HTR-8/SVneo (cell line): Measurements from ENCODE around the gene ANKRD55.
"Not testable (repeated sequence)": the region's sequence is repeated elsewhere in the genome, so short reads cannot be mapped to it uniquely, and the experiment has no call there.

Experiments used
- DNase-seq: peaks from one replicate; pipeline ENCODE4 v3.0.0; 2011; ENCODE audit warnings: low spot score, mixed read lengths; ENCODE audit not compliant: insufficient read length
- FAIRE-seq: peaks from 2 replicates; lab custom pipeline; 2011; peaks lifted over from hg19 to GRCh38; lab: Jason Lieb, UNC

ANKRD55 gene

DNA sequence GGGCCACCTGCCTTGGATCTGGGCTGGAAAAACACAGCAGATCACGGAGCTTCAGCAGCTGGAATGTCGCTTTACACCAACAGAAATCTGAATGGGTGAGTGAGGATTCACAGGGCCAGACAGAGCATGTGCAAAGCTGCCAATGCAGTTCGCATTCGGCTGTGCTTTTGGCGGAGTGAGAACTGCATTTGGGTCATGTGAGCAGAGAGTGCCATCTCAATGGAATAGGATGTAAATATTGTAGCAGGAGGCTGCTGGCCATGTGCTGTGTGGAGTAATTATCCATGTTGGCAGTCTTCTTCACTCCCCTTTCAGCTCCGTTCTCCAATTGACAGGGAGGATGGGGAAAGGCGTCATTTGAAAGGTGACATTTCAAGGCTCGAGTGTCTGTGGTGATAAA lies at the start of gene ANKRD55:
Gene ANKRD55 (minus strand): TSS at position 101 of the 400 bp plus-strand sequence. CDS start 417 bp downstream, outside the sequence.
- no peak for FAIRE-seq
- no peak for DNase-seq

DNA sequence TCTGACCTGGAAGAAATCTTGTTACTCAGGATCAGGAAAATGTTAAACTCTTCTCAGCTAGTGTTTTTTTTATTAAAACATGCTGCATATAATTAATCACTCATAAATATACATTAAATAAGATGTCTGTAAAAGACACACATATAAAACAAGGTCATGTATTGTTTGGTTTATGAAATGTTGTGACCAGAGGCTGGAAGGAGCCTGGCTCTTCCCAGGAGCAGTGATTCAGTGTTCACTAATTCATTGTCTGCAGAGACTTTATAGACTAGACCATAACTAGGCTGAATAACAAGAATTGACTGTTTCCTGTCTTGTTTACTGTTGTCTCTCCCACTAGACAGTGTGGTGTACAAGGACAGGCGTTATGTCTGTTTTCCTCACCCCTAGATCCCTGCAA lies 49.1 kb upstream of the ANKRD55 start:
- peak; percentile 36 for FAIRE-seq
- no peak for DNase-seq

DNA sequence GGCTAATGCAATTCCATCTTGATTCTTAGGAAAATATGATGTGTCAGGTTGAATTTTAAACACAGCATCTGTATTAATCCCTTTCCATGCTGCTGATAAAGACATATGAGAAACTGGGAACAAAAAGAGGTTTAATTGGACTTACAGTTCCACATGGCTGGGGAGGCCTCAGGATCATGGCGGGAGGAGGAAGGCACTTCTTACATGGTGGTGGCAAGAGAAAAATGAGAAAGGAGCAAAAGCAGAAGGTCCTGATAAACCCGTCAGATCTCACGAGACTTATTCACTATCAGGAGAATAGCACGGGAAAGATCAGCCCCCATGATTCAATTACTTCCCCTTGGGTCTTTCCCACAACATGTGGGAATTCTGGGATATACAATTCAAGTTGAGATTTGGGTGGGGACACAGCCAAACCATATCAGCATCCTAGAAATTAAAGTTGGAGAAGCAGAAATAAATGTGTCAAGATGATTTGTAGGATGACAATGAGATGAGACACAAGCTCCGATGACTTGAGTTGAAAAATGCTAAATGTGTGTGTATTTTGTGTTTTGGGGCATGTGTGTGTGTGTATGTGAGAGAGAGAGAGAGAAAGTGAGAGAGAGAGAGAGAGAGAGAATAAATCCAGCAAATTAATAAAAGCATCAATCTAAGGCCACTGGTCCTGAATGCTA lies 48.5 kb upstream of the ANKRD55 start:
- FAIRE-seq (no peak), DNase-seq (no peak)

GRCh38 chr5:56279979-56280378 lies 46.8 kb upstream of the ANKRD55 start:
- FAIRE-seq (peak; percentile 88), DNase-seq (peak; percentile 65)

DNA sequence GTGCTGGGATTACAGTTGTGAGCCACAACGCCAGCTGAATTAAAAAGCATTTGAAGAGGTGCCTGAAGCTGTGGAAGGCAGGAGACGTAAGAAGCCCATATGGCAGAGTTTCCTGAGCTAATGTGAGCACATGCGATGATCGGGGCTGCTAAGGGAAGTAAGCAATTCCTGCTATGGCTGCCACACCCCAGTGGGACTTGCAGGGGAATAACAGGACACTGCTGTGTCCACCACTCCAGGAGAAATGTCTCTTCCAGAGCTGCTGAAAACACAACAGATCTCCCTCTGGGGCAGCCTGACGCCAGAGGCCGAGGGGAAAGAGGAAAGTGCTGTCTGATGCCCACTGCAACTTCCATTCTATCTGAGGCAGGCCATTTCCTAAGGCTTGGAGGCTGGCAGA lies 46.2 kb upstream of the ANKRD55 start:
- DNase-seq = no peak
- FAIRE-seq = no peak

- FAIRE-seq (peak; percentile 33), DNase-seq (peak; percentile 71)
Measured at GRCh38 chr5:56278335-56278753, 45.2 kb upstream of the ANKRD55 start.

DNA sequence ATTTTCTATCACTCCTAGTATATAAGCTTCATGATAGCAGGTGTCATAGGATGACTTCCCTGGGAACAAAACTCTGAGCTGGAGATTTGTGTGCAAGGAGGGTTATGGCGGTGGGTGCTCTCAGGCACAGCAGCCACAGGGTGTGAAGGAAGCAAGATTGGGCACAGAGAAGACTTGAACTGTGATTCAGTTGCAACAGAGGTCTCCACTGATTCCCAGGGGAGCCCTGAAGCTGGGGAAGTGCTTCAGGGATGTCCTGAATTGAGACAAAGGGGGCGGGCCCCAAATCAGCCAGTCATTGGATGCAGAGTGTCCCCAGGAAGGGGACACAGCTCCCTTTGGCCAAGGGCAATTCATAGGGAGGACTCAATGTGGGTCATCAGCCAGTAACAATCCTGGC lies 44.4 kb upstream of the ANKRD55 start:
- FAIRE-seq (no peak), DNase-seq (no peak)

DNA sequence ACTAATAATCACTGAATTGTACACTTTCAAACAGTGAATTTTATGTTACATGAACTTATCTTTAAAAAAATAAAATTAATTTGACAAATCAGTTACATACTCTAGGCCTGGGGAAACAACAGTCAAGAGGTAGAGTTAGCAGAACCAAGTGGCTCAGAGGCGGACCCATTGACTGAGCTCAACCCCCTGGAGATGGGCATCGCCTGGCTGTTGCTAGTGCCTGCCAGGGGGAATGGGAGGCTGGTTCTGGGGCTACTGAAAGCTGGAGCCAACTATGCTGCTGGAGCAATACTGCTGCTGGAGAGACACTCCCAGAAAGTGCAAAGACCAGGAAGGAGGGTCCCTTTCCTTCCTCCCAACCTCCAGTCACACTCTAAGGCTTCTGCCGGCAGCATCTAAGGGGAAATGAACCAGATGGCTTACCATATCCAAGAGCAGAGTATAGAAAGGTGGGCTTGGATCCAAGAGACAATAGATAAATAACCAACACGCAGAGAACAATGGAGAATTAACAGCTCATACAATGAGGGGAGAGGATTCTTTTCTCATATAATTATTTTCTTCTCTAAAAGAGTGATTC lies 40.3 kb upstream of the ANKRD55 start:
- DNase-seq (no peak), FAIRE-seq (no peak)

DNA sequence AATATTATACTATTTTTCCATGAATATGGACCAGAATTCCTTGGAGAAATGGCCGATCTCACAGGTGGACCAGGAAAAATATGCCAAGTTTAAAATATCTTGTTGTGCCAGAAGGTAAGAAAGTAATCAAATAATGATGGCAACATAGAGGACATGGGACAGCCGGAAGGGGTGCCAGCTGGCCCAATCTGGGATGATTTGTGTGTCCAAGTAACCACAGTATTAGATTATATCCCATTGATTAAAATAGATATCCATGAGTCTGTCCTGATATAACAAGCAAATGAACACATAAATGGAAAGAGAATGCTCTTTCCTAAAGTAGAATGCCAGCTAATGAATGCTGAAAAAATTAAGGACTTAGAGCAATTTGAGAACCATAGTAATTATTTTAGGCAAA lies 39.6 kb upstream of the ANKRD55 start:
- FAIRE-seq (no peak), DNase-seq (no peak)

DNA sequence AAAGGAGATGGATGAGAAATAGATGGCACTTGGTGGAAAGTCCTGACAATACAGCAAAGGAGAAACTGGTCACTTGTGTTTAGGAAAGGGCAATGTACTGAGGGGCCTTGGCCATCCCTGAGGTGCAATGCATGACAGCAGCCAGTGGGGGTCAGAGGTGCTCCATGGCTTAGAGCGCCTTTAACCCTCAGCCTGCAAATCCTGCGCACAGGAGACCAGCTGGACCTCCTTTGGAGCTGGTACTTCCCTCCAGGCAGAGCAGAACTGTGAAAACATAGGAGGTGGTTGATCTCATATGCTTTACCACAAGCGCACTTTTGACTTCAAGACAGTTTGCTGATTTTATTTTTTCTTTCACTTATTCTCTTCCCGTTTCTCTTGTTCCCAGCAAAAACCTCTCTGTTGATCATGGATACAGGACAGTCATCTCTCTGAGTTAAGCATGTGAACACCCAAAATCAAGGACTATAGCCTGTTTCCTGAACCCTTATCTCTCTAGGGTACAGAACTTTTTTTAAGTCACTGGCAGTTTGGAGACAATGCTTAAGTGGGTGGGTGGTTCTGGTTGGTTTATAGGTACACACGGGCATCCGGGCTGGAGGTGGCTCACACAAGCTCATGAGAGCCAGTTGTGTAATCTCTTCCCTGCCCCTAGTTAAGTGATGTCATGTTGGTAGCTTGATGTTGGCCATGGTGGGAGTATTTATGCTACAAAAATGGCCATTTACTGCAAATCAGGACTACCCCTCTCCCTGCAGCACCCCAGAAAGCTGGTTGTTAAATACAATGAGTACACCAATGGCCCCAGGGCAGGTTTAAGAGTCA lies 37.6 kb upstream of the ANKRD55 start:
- DNase-seq = peak; percentile 73
- peak; percentile 72 for FAIRE-seq

DNA sequence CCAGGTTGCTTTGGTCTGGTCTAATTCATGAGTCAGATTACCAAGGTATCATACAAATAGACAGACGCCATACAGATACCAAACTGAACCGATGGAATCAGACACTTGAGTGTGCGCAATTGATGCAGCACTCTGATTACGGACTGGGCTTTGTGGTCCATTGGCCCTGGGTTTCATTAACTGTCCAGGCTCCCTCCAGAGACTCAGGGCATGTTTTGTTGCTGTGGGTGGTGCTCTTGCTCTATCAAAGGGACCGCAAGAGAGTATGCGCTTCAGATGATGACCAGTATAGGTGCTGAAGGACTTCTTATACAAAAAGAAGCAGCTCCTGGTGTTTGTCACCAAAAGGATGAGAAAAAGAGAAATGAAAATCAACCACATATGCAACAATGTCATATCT lies 36.9 kb upstream of the ANKRD55 start:
- no peak for DNase-seq

DNA sequence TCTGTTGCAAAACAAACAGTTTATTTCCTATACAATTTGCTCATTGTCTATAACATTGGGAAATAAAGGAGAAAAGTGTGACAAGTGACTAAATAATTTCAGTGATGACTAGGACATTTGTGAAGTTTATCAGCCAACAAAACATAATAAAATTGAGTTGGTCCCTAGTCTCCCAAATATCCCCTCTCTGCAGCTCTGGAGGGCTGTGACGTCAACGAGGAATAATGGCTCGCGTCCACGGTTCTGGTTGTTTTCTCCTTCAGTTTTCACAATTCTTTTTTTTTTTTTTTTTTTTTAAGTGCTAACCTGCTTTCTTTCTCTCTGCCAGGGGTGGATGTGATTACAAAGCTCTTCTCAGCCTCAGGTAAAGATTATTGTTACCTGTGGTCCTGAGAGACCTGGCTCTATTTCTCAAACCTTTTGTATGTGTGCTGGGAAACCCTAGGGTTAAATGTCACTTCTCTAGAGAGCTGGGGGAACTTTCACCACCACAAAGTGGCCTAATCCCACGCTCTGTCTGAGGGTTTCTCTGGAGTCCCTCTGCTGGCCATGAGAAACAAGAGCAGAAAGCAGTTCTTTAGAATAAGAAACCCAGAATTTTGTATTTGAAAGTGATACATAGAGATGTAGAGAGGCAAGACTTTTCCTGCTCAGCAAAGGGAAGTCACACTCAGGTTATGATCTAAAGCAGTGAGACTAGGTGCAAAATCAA lies 36.2 kb upstream of the ANKRD55 start:
- DNase-seq = peak; percentile 46
- no peak for FAIRE-seq

More for the DNA sequence above, 36.9 kb upstream of the ANKRD55 start:
- FAIRE-seq = no peak

DNA sequence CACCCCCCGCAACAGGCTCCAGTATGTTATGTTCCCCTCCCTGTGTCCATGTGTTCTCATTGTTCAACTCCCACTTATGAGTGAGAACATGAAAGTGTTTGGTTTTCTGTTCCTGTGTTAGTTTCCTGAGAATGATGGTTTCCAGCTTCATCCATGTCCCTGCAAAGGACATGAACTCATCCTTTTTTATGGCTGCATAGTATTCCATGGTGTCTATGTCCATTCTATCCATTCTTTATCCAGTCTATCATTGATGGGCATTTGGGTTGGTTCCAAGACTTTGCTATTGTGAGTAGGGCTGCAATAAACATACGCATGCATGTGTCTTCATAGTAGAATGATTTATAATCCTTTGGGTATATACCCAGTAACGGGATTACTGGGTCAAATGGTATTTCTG lies 35.6 kb upstream of the ANKRD55 start:
- not testable (repeated sequence) for FAIRE-seq, DNase-seq

DNA sequence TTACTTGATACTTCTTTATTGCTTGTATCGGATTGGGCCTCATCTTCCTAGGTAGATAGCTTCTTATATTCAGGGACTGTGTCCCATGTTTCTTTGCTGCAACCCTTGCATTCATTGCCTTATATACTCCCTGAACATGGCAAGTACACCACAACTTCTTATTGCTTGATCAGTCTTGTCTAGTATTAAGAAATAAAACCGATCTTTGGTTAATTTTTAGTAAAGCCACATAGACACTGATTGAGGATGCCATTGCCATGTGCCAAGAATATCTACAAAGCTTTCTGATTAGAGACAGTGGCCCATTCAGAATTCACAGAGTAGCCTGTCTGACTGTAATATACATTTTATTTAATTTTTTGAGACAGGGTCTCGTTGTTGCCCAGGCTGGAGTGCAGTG lies 34.7 kb upstream of the ANKRD55 start:
- FAIRE-seq (no peak), DNase-seq (no peak)

DNA sequence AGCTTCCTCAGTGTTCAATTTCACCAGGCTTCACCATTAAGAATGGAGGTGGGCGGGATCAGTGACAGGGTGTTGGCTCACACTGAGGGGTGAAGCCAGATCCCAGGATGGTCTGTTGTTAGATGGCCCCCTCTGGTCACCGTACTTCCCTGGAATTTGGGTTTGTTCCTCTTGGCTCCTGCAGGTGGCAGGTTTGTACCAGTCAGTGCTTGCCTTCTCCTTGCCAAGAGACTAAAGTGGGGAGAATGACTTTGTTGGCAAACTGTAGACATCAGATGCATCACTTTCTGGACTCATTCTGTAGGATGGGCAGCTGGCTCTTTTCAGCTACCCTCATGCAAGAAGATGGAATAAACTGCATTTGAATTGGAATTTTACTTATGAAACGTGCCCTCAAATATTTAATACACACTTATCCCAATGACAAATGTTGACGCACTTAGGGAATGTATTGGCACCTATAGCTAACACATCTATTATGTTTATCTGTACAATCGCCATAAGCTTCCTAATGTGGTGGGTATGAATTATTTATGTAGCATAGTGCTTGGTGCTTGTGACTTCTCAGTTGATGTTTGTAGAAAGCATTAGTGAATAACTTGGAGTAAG lies 31.4 kb upstream of the ANKRD55 start:
- FAIRE-seq = peak; percentile 71
- DNase-seq = peak; percentile 54

GRCh38 chr5:56262279-56262678 lies 29.1 kb upstream of the ANKRD55 start:
- DNase-seq = no peak
- no peak for FAIRE-seq

- FAIRE-seq = no peak
Measured at GRCh38 chr5:56259002-56259511, 25.9 kb upstream of the ANKRD55 start.

DNA sequence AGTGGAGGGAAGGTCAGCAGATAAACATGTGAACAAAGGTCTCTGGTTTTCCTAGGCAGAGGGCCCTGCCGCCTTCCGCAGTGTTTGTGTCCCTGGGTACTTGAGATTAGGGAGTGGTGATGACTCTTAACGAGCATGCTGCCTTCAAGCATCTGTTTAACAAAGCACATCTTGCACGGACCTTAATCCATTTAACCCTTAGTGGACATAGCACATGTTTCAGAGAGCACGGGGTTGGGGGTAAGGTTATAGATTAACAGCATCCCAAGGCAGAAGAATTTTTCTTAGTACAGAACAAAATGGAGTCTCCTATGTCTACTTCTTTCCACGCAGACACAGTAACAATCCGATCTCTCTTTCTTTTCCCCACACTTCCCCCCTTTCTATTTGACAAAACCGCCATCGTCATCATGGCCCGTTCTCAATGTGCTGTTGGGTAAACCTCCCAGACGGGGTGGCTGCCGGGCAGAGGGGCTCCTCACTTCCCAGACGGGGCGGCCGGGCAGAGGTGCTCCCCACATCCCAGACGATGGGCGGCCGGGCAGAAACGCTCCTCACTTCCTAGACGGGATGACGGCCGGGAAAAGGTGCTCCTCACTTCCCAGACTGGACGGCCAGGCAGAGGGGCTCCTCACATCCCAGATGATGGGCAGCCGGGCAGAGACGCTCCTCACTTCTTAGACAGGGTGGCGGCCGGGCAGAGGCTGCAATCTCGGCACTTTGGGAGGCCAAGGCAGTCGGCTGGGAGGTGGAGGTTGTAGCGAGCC lies 24.8 kb upstream of the ANKRD55 start:
- not testable (repeated sequence) for FAIRE-seq

More at GRCh38 chr5:56259002-56259511, 25.9 kb upstream of the ANKRD55 start:
- peak; percentile 40 for DNase-seq

GRCh38 chr5:56257010-56257409 lies 23.9 kb upstream of the ANKRD55 start:
- DNase-seq (no peak), FAIRE-seq (no peak)

More for the DNA sequence above, 24.8 kb upstream of the ANKRD55 start:
- not testable (repeated sequence) for DNase-seq
